Uterus (tissue), 4 donors: Measurements from ENCODE around the gene KRT23. TPM values are rescaled to one million over a fixed set of nuclear protein-coding genes. Genes with fewer than 3 reads are reported as not detected.

ENCODE experiments used
- DNase-seq, 2 donors: peaks; one replicate each; pipeline ENCODE4 v3.0.0-alpha.2; 2019 to 2020
- H3K27ac ChIP-seq, 2 donors: fragments of 200-600 bp; sonication (generic); 1 replicate in 1 of 2; 2 replicates in 1 of 2; pipeline ENCODE4 v1.5.1; 2016 to 2018
- H3K27me3 ChIP-seq, 2 donors: fragments of 200-600 bp; sonication (generic); one replicate each; pipeline ENCODE4 v1.5.1; 2018 to 2019; ENCODE audit warnings: control low read depth in 1 of 2
- H3K36me3 ChIP-seq, 2 donors: fragments of 200-600 bp; sonication (generic); one replicate each; pipeline ENCODE4 v1.5.1; 2019; ENCODE audit warnings: control low read depth in 1 of 2
- H3K4me1 ChIP-seq, 2 donors: fragments of 200-600 bp; sonication (generic); one replicate each; pipeline ENCODE4 v1.5.1; 2018 to 2019; ENCODE audit warnings: control low read depth in 1 of 2
- H3K4me3 ChIP-seq, 2 donors: fragments of 200-600 bp; sonication (generic); 1 replicate in 1 of 2; 2 replicates in 1 of 2; pipeline ENCODE4 v1.5.1; 2018 to 2019; ENCODE audit warnings: mild to moderate bottlenecking in 1 of 2
- H3K9me3 ChIP-seq, 2 donors: fragments of 200-600 bp; sonication (generic); one replicate each; pipeline ENCODE4 v1.5.1; 2019; ENCODE audit warnings: control low read depth in 1 of 2
- CTCF ChIP-seq, 4 experiments: fragments of 200-600 bp in 2 of 4; fragments of 450-650 bp in 2 of 4; sonication (generic) in 2 of 4; IDR thresholded peaks; one replicate each; pipeline ENCODE4 v1.5.1; 2016 to 2019; ENCODE audit warnings: antibody characterized with exemption in 4 of 4, mild to moderate bottlenecking in 2 of 4, moderate library complexity in 1 of 4
- POLR2A ChIP-seq, 2 donors: fragments of 450-650 bp; IDR thresholded peaks; one replicate each; pipeline ENCODE4 v1.6.1; 2016; ENCODE audit warnings: antibody characterized with exemption in 2 of 2, mild to moderate bottlenecking in 1 of 2, moderate library complexity in 1 of 2
- intact Hi-C: fragments of 100-400 bp; cut with DNase I; formaldehyde crosslinking; loops from one replicate; pipeline ENCODE4 v1.15.1; 2023; ENCODE audit warnings: low total_unique reads
- total RNA-seq, 4 donors: library from RNA; depleted of rRNA in 3 of 4; stranded (reverse); fragments of >200 nt in 3 of 4; gene quantifications; one replicate each; pipeline versions ENCODE4 v1.1.0 to v1.2.4, GENCODE V29; 2014 to 2023
- donor health status: DM: yes; HTN: yes; CAD: no.

KRT23 gene
- total RNA-seq, 4 donors from 2014 or later, result 0.79 to 3.1 TPM; not detected in 2

DNA sequence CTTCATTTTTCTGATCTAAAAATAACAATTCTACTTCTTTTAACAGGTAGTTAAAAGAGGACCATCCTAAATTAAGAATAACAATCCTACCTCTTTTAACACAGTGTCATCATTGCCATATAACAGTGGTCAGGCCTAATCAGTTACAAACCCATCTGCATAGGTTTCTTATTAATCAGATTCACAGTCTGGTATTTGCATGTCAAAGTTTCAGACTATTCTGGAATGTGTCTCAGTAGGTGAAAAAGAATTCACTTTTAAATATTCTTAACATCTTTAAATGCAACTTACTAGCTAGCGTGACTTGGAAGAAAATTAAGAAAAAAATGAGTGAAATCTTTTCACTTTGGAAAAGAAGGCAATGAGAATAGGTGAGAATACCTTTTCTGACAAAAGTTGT is 63.6 kb downstream of the KRT23 start:
- Histone ChIP-seq H3K27me3 (peaks cover 0 to 4% of the 10 kb centered on the region in 2 donors), H3K4me3 (no peak overlapping the region), H3K4me1 (no peaks in the 10 kb centered on the region), H3K36me3 (no peaks in the 10 kb centered on the region), H3K27ac (no peak overlapping the region), H3K9me3 (no peaks in the 10 kb centered on the region)
- intact Hi-C loops, result no loop called here
- no peak for TF ChIP-seq CTCF (IDR thresholded peaks at IDR 0.05)
- no peak for TF ChIP-seq POLR2A (IDR thresholded peaks at IDR 0.05)
- DNase-seq, result no peak

DNA sequence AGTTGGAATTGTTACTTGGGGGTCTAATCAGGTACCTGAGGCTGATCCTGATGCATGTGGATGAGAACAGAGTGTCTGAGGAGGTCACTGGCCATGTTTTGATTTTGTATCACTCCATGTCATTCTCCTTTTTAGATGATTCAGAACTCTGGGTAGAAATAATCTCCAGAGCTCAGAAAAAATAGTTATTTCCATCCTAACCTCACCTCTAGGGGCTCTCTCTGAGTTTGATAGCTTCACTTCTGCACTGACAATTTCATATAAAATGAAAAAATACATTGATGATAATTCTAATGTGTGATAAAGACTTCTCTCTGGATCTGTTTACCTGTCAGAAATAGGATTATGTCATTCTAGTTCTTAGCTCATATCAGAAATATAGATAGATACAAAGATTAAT is 64.2 kb downstream of the KRT23 start:
- Histone ChIP-seq H3K4me1 (no peaks in the 10 kb centered on the region), H3K4me3 (no peak overlapping the region), H3K36me3 (no peaks in the 10 kb centered on the region), H3K27ac (no peak overlapping the region), H3K27me3 (peaks cover 0 to 4% of the 10 kb centered on the region in 2 donors), H3K9me3 (no peaks in the 10 kb centered on the region)
- no peak for DNase-seq
- intact Hi-C loops, result no loop called here
- no peak for TF ChIP-seq CTCF (IDR thresholded peaks at IDR 0.05)
- no peak for TF ChIP-seq POLR2A (IDR thresholded peaks at IDR 0.05)

Other genes with a start within 250 kb of the KRT23 start
- gene KRT24, start 233.9 kb downstream of the KRT23 start, total RNA-seq, result not detected
- not detected for gene KRT25, start 182.3 kb downstream of the KRT23 start, total RNA-seq
- gene KRT26, start 165.4 kb downstream of the KRT23 start, total RNA-seq, result not detected
- not detected for gene KRT27, start 155.1 kb downstream of the KRT23 start, total RNA-seq
- gene KRT28, start 137.7 kb downstream of the KRT23 start, total RNA-seq, result not detected
- gene KRT10, start 115.0 kb downstream of the KRT23 start, total RNA-seq, result 10 to 100 TPM in 2 of 4 donors, 1 to 10 TPM in 1, not detected in 1; 6.9 to 47.1 (median 39.8) TPM
- not detected for gene KRT12, start 70.4 kb downstream of the KRT23 start, total RNA-seq
- under 1 TPM in 3 of 4 donors, not detected in 1; 0.26 to 0.83 (median 0.29) TPM for gene KRT20, start 52.4 kb downstream of the KRT23 start, total RNA-seq
- gene KRT39, start 29.3 kb upstream of the KRT23 start, total RNA-seq, result not detected
- gene KRT40, start 46.7 kb upstream of the KRT23 start, total RNA-seq, result under 1 TPM in 1 of 4 donors, not detected in 3; 0.21 TPM
- gene KRTAP3-3, start 56.5 kb upstream of the KRT23 start, total RNA-seq, result not detected
- gene KRTAP3-2, start 62.3 kb upstream of the KRT23 start, total RNA-seq, result not detected
- gene KRTAP3-1, start 71.5 kb upstream of the KRT23 start, total RNA-seq, result not detected
- gene KRTAP1-5, start 89.6 kb upstream of the KRT23 start, total RNA-seq, result not detected
- gene KRTAP1-4, start 92.5 kb upstream of the KRT23 start, total RNA-seq, result not detected
- not detected for gene KRTAP1-3, start 97.2 kb upstream of the KRT23 start, total RNA-seq
- not detected for gene KRTAP1-1, start 103.8 kb upstream of the KRT23 start, total RNA-seq
- not detected for gene KRTAP2-1, start 109.7 kb upstream of the KRT23 start, total RNA-seq
- gene KRTAP2-2, start 117.6 kb upstream of the KRT23 start, total RNA-seq, result not detected
- not detected for gene KRTAP2-3, start 122.5 kb upstream of the KRT23 start, total RNA-seq
- not detected for gene KRTAP2-4, start 128.2 kb upstream of the KRT23 start, total RNA-seq
- gene KRTAP4-7, start 146.5 kb upstream of the KRT23 start, total RNA-seq, result not detected
- not detected for gene KRTAP4-8, start 160.5 kb upstream of the KRT23 start, total RNA-seq
- not detected for gene KRTAP4-16, start 164.6 kb upstream of the KRT23 start, total RNA-seq
- not detected for gene KRTAP4-9, start 167.7 kb upstream of the KRT23 start, total RNA-seq
- not detected for gene KRTAP4-11, start 180.7 kb upstream of the KRT23 start, total RNA-seq
- gene KRTAP4-12, start 186.5 kb upstream of the KRT23 start, total RNA-seq, result not detected
- not detected for gene KRTAP4-6, start 202.9 kb upstream of the KRT23 start, total RNA-seq
- not detected for gene KRTAP4-5, start 212.2 kb upstream of the KRT23 start, total RNA-seq
- not detected for gene KRTAP4-4, start 223.1 kb upstream of the KRT23 start, total RNA-seq
- not detected for gene KRTAP4-3, start 230.6 kb upstream of the KRT23 start, total RNA-seq
- gene KRTAP4-2, start 240.6 kb upstream of the KRT23 start, total RNA-seq, result not detected
- not detected for gene KRTAP4-1, start 247.3 kb upstream of the KRT23 start, total RNA-seq